HFF-Myc (cell line): Measurements from ENCODE around the gene ZCCHC24.

Source experiments
- DNase-seq: peaks from one replicate; pipeline ENCODE4 v3.0.0-alpha.2; 2011; ENCODE audit warnings: low read depth; ENCODE audit errors: extremely low read depth
- H3K4me3 ChIP-seq: replicated peaks from 2 replicates; pipeline ENCODE4 v1.5.1; 2011; ENCODE audit warnings: low read depth, mild to moderate bottlenecking, control low read depth, low read length
- TF ChIP-seq, protein P1 (sequence below): IDR thresholded peaks from 2 replicates; pipeline ENCODE4 v1.5.1; 2012; ENCODE audit warnings: mild to moderate bottlenecking, low read depth, low read length, control low read depth; ENCODE audit errors: missing control alignments

The ZCCHC24 gene

DNA sequence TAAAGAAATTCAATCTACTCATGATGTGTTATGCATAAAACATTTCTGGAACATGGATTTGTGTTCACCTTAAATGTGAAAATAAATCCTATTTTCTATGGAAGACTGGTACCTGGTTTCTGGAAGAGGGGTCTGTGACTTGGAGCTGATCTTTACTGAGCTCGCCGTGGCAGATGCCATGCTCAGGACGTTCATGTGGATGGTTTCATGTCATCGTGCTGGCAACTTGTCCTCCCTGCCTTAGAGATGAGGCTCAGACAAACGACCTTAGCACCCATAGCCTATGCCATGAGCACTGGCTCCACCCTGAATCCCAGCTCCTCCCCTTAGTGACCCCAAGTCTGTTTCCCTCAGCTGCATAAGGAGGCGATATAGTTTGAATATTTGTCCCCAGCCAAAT lies 90.8 kb downstream of the ZCCHC24 start:
- no peak overlapping the region for H3K4me3 ChIP-seq
- TF ChIP-seq, protein P1, sequence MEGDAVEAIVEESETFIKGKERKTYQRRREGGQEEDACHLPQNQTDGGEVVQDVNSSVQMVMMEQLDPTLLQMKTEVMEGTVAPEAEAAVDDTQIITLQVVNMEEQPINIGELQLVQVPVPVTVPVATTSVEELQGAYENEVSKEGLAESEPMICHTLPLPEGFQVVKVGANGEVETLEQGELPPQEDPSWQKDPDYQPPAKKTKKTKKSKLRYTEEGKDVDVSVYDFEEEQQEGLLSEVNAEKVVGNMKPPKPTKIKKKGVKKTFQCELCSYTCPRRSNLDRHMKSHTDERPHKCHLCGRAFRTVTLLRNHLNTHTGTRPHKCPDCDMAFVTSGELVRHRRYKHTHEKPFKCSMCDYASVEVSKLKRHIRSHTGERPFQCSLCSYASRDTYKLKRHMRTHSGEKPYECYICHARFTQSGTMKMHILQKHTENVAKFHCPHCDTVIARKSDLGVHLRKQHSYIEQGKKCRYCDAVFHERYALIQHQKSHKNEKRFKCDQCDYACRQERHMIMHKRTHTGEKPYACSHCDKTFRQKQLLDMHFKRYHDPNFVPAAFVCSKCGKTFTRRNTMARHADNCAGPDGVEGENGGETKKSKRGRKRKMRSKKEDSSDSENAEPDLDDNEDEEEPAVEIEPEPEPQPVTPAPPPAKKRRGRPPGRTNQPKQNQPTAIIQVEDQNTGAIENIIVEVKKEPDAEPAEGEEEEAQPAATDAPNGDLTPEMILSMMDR, result no peak
- DNase-seq, result no peak

DNA sequence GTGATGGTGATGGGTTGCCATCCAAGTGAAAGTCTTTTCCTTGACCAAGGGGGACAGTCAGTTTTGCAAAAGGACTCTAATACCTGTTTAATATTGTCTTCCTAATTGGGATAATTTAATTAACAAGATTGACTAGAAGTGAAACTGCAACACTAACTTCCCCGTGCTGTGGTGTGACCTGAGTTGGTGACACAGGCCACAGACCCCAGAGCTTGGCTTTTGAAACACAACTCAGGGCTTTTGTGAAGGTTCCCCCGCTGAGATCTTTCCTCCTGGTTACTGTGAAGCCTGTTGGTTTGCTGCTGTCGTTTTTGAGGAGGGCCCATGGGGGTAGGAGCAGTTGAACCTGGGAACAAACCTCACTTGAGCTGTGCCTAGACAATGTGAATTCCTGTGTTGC lies 91.3 kb downstream of the ZCCHC24 start:
- TF ChIP-seq, protein P1, result no peak
- DNase-seq, result no peak
- H3K4me3 ChIP-seq, result no peak overlapping the region

DNA sequence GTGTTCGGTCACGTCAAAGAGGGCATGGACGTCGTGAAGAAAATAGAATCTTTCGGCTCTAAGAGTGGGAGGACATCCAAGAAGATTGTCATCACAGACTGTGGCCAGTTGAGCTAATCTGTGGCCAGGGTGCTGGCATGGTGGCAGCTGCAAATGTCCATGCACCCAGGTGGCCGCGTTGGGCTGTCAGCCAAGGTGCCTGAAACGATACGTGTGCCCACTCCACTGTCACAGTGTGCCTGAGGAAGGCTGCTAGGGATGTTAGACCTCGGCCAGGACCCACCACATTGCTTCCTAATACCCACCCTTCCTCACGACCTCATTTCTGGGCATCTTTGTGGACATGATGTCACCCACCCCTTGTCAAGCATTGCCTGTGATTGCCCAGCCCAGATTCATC lies 91.7 kb downstream of the ZCCHC24 start:
- H3K4me3 ChIP-seq, result no peak overlapping the region
- TF ChIP-seq, protein P1, result no peak
- DNase-seq, result no peak

DNA sequence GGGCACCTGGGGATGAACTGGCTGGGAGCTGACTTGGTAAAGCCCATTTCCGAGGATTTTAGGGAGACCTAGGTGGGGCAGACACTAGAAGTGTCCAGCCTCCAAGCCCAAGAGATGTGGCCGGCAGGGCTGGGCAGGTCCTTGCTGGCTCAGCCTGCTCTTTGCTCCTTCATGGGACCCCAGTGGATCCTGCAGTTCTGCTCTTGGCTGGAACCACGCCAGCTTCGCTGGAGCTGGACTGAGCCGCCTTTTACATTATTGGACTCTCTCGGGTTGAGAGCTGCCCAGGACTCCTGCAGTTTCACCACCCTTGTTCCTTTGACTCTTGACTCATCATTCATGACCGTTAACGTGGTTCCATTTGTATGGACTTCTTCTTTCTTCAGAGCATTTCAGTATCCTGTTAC lies 92.4 kb downstream of the ZCCHC24 start:
- DNase-seq, result no peak

DNA sequence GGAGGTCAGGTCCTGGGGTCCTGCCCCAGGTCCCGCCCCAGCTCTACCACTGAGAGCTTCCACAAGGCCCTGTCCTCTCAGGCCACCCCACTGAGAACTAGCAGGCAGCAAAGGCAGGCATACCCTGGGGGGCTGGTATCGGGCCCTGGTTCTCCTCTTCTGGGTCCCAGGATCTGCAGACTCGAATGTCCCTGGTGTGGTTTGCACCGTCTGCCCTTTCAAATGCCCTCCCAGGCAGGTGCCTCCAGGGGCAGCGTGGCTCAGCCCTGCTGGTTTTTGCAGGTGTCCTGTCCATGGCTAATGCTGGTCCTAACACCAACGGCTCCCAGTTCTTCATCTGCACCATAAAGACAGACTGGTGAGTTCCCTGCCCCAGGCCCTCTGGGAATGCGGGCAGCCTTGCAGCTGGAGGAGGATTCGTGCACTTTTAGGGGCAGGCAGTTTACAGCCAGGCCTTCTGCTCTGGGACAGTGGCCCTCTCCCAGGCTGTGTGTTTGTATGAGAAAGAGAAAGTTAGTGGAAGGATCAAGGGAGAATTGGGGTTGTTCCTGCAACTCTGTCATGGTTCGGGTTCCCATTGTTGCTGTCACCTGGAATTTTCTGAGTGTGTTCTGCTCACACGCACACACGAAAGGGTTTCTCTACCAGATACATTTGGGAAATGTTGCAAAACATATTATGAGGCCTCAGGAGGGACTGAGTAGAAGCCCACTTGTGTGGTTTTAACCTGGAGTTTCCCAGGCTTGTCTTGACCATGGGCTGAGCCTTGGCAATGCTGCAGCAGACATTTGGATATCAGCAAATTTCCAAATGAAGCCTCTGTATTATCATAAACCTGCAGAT lies 93.2 kb downstream of the ZCCHC24 start:
- no peak overlapping the region for H3K4me3 ChIP-seq
- no peak for DNase-seq
- TF ChIP-seq, protein P1, result no peak

More for the DNA sequence above, 92.4 kb downstream of the ZCCHC24 start:
- no peak overlapping the region for H3K4me3 ChIP-seq
- TF ChIP-seq, protein P1, result no peak

DNA sequence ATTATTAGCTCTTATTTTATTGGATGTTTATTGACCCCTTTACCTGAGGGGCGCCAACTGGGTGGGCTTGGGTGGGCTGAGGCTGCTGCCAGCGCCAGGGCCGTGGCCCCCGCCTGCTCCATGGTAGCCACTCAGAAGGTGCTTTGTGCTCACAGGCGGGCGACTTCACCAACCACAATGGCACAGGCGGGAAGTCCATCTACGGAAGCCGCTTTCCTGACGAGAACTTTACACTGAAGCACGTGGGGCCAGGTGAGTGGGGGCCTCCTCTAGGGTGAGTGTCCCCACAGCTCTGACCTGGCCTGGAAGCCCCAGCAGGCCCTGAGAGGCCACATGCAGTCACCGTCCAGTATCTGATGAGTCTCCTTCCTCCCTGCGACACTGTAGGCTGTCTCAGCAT lies 94.1 kb downstream of the ZCCHC24 start:
- DNase-seq, result no peak
- TF ChIP-seq, protein P1, result no peak
- H3K4me3 ChIP-seq, result no peak overlapping the region
